Osteoblast (primary cell): ENCODE results near the gene TSEN54. TPM values are rescaled to one million over a fixed set of nuclear protein-coding genes. Genes with fewer than 3 reads are reported as not detected.

Experiments
- DNase-seq: peaks from one replicate; pipeline ENCODE4 v3.0.0; 2011; ENCODE audit warnings: low spot score, mixed read lengths; ENCODE audit not compliant: insufficient read length; ENCODE audit errors: missing footprints
- H2AFZ ChIP-seq: 2 replicates; pipeline ENCODE4 v1.6.0; 2011; ENCODE audit warnings: mild to moderate bottlenecking, low read length
- H3K27ac ChIP-seq: 2 replicates; pipeline ENCODE4 v1.5.1; 2011; ENCODE audit warnings: mild to moderate bottlenecking, low read depth, low read length, moderate library complexity
- H3K27me3 ChIP-seq: 2 replicates; pipeline ENCODE4 v1.6.0; 2012; ENCODE audit warnings: mild to moderate bottlenecking, control low read depth, inconsistent platforms, low read length, moderate library complexity; ENCODE audit not compliant: insufficient read depth
- H3K36me3 ChIP-seq: 2 replicates; pipeline ENCODE4 v1.5.1; 2011; ENCODE audit warnings: mild to moderate bottlenecking, low read length, control low read depth, moderate library complexity; ENCODE audit not compliant: insufficient read depth
- H3K4me1 ChIP-seq: 2 replicates; pipeline ENCODE4 v1.5.1; 2011; ENCODE audit warnings: mild to moderate bottlenecking, low read length, control low read depth, moderate library complexity; ENCODE audit not compliant: insufficient read depth
- H3K4me2 ChIP-seq: 2 replicates; pipeline ENCODE4 v1.6.0; 2011; ENCODE audit warnings: mild to moderate bottlenecking, low read length; ENCODE audit not compliant: insufficient read depth
- H3K4me3 ChIP-seq: fragments of 200-600 bp; sonication (generic); 3 replicates; pipeline ENCODE4 v1.5.1; 2012; ENCODE audit warnings: mild to moderate bottlenecking, low read length, inconsistent platforms; ENCODE audit not compliant: insufficient read depth
- H3K79me2 ChIP-seq: 2 replicates; pipeline ENCODE4 v1.6.0; 2012; ENCODE audit warnings: mild to moderate bottlenecking, low read length, control low read depth, inconsistent platforms; ENCODE audit not compliant: insufficient read depth
- H3K9me3 ChIP-seq: 2 replicates; pipeline ENCODE4 v1.5.1; 2011; ENCODE audit warnings: low read depth, low read length, control low read depth
- H4K20me1 ChIP-seq: 2 replicates; pipeline ENCODE4 v1.6.0; 2012; ENCODE audit warnings: mild to moderate bottlenecking, low read length, control low read depth; ENCODE audit not compliant: insufficient read depth
- CTCF ChIP-seq: IDR thresholded peaks from 2 replicates; pipeline ENCODE4 v1.5.1; 2011; ENCODE audit warnings: mild to moderate bottlenecking, low read depth, low read length, moderate library complexity; ENCODE audit errors: extremely low read depth
- total RNA-seq: library from RNA; depleted of rRNA; stranded (reverse); fragments of >200 nt; gene quantifications from 2 replicates; pipeline ENCODE4 v1.2.3, GENCODE V29; 2012

Gene TSEN54
- total RNA-seq, 1 donor = 10.9 TPM

GRCh38 chr17:75559958-75560533, 43.7 kb downstream of the TSEN54 start:
- H2AFZ ChIP-seq = no peak overlapping the region

DNA sequence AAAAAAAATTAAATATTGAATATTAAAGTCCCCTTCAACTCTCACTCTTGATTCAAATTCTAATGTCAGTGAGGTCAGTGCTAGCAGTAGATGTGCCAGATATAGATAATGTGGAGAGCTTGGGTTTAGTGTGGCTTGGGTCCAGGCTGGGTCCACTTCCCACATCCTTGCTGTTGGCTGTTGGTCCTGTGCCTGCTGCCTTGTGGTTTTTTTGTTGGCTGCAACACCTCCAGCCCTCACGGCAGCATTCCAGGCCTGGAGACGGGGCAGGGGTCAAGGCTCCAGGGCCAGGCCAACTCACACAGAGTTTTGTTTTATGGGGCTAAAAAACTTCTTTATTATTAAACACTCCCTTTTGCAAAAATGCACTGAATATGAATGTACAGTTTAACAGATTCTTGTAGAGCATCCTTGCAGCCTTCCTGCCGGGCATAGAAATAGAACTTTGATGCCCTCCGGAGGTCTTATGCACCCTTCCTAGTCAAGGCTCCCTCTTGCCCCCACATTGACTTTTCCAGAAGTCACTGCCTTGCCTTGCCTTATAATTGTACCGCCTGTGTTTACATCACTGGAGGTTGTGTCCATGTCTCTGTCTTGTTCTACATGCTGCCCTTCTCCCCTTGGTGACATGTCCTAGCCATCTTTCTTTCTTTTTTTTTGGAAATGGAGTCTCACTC, 45.7 kb downstream of the TSEN54 start:
- Histone ChIP-seq H3K4me3 (no peak overlapping the region), H4K20me1 (no peaks in the 10 kb centered on the region), H3K4me1 (peaks cover 5% of the 10 kb centered on the region), H3K36me3 (no peaks in the 10 kb centered on the region), H3K79me2 (no peaks in the 10 kb centered on the region), H3K27me3 (no peaks in the 10 kb centered on the region), H3K4me2 (no peak overlapping the region), H2AFZ (no peak overlapping the region), H3K9me3 (no peaks in the 10 kb centered on the region), H3K27ac (no peak overlapping the region)
- no peak for TF ChIP-seq CTCF
- peak; percentile 93 for DNase-seq

More at GRCh38 chr17:75559958-75560533, 43.7 kb downstream of the TSEN54 start:
- Histone ChIP-seq H3K9me3 (no peaks in the 10 kb centered on the region), H3K27ac (no peak overlapping the region), H3K36me3 (no peaks in the 10 kb centered on the region), H3K27me3 (no peaks in the 10 kb centered on the region), H3K79me2 (no peaks in the 10 kb centered on the region), H3K4me3 (no peak overlapping the region), H3K4me1 (peaks cover 7% of the 10 kb centered on the region), H4K20me1 (no peaks in the 10 kb centered on the region), H3K4me2 (no peak overlapping the region)
- DNase-seq = peak; percentile 61
- no peak for TF ChIP-seq CTCF

DNA sequence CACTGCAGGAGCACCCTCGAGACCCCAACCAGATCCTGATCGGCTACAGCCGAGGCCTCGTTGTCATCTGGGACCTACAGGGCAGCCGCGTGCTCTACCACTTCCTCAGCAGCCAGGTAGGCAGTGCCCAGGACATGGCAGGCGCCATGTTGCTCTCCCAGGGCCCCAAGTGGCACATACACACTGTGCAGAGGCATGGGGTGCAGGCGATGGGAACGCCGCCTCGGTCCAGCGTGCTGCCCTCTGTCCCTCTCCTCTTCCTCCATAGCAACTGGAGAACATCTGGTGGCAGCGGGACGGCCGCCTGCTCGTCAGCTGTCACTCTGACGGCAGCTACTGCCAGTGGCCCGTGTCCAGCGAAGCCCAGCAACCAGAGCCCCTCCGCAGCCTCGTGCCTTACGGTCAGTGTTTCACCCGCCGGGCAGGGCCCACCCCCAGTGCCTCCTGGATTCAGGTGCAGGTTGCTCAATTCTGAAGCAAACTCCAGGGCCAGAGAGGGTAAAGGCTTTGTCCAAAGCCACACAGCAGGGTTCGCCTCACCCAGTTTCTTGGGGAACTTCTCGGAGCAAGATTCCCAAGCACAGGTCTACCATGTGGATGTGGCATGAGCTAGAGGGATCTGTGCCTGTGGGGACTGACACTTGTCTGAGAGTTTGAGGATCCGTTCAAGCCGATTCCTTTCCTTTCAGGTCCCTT, 46.9 kb downstream of the TSEN54 start:
- no peak overlapping the region for H3K4me3 ChIP-seq
- no peak overlapping the region for H3K4me2 ChIP-seq
- no peaks in the 10 kb centered on the region for H3K9me3 ChIP-seq
- no peaks in the 10 kb centered on the region for H3K79me2 ChIP-seq
- peaks cover 4% of the 10 kb centered on the region for H3K4me1 ChIP-seq
- TF ChIP-seq CTCF = no peak
- no peaks in the 10 kb centered on the region for H4K20me1 ChIP-seq
- H3K27me3 ChIP-seq = no peaks in the 10 kb centered on the region
- H3K36me3 ChIP-seq = no peaks in the 10 kb centered on the region
- no peak for DNase-seq
- no peak overlapping the region for H3K27ac ChIP-seq
- no peak overlapping the region for H2AFZ ChIP-seq

DNA sequence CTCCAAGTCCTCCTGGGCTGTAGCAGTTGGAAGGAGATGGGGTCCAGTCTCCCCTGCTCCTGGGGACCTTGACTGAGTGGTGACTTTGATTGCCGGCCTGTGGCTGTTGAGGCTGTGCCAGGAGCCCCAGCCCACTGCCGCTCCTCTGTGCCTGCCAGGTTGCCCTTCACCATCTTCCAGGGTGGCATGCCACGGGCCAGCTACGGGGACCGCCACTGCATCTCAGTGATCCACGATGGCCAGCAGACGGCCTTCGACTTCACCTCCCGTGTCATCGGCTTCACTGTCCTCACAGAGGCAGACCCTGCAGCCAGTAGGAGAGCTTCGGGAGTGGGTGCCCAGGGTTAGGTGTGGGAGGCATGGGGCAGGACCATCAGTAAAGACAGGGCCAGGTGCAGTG, 47.9 kb downstream of the TSEN54 start:
- Histone ChIP-seq H3K4me1 (peaks cover 4% of the 10 kb centered on the region), H3K9me3 (no peaks in the 10 kb centered on the region), H3K27me3 (no peaks in the 10 kb centered on the region), H3K4me2 (no peak overlapping the region), H3K4me3 (no peak overlapping the region), H3K27ac (no peak overlapping the region), H3K36me3 (no peaks in the 10 kb centered on the region), H3K79me2 (no peaks in the 10 kb centered on the region), H2AFZ (no peak overlapping the region), H4K20me1 (no peaks in the 10 kb centered on the region)
- TF ChIP-seq CTCF = no peak
- DNase-seq = no peak
